GM12873 (cell line): Measurements from ENCODE around the gene MGAT4C.

Source experiments
- TF ChIP-seq, protein P1 (sequence below): IDR thresholded peaks from 2 replicates; pipeline ENCODE4 v1.5.1; 2012; ENCODE audit warnings: low read depth, mild to moderate bottlenecking, moderate library complexity, low read length, control low read depth; ENCODE audit not compliant: insufficient read depth; ENCODE audit errors: missing control alignments

MGAT4C gene

DNA sequence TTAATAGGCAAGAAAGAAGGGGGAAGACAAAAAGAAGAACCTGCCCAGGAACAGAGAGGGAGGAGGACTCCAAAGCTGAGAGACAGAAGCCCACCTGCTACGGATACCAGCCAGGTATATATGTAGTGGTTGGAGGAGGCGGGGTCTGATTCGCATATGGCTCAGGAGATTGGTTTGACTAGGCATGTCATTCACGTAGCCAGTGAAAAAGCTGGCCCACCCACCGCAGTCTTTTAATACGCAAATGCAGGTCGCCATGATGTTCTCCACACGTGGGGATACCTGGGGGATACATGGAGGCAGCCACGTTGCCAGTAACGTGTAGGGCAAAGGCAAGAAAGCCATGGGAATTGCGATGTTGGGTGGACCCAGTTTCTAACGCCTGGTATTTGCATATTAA, 308.9 kb downstream of the MGAT4C start:
- TF ChIP-seq, protein P1, sequence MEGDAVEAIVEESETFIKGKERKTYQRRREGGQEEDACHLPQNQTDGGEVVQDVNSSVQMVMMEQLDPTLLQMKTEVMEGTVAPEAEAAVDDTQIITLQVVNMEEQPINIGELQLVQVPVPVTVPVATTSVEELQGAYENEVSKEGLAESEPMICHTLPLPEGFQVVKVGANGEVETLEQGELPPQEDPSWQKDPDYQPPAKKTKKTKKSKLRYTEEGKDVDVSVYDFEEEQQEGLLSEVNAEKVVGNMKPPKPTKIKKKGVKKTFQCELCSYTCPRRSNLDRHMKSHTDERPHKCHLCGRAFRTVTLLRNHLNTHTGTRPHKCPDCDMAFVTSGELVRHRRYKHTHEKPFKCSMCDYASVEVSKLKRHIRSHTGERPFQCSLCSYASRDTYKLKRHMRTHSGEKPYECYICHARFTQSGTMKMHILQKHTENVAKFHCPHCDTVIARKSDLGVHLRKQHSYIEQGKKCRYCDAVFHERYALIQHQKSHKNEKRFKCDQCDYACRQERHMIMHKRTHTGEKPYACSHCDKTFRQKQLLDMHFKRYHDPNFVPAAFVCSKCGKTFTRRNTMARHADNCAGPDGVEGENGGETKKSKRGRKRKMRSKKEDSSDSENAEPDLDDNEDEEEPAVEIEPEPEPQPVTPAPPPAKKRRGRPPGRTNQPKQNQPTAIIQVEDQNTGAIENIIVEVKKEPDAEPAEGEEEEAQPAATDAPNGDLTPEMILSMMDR = no peak

DNA sequence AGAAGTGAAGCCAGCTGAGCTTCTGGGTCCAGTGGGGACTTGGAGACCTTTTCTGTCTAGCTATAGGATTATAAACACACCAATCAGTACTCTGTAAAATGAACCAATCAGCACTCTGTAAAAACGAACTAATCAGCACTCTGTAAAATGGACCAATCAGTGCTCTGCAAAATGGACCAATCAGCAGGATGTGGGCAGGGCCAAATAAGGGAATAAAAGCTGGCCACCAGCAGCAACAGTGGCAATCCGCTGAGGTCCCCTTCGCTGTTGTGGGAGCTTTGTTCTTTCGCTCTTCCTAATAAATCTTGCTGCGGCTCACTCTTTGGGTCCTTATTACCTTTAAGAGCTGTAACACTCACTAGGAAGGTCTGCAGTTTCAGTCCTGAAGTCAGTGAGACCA, 309.8 kb downstream of the MGAT4C start:
- TF ChIP-seq, protein P1 = no peak

DNA sequence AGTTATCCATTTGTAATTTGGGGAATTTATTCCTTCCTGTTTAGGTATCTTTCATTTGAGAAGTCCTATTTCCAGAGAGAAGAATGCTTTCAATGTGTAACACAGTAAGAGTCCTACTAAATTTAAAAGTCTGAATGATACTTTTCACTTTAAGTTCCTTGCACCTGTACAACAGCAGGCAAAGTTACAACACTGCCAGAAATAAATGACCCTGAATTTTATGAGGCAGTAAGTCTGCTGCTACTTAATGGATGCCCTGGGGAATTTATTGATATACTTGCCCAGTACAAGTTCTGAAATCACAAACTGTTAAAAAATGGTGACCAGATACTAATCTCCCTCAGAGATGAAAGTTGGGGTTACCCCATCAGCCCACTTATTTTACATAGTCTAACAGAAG, 329.0 kb downstream of the MGAT4C start:
- TF ChIP-seq, protein P1 = no peak

DNA sequence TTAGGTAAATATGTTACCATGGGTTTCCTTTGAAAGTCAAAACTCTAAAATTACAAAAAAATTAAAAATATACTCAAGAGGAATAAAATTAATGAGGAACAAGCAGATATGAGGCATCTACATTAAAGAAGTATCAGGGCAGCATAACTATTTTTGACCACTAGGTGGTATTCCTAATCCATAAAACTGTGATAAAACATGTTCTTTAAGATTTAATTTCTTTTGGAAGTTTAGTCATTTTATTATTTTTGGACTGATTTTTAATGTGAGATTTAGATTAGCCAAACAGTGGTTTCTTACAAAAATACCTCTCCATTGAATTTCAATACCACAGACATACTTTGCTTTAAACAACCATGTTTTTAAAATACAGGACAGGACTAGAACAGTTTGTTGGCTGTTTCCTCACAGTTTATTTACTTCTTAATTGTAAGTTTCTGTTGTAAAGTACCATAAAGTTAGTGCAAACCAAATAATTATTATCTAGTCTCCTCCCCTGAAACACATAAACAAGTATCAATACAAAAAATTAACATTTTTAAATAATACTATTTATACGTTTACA, 332.3 kb downstream of the MGAT4C start:
- TF ChIP-seq, protein P1 = peak; percentile 48

DNA sequence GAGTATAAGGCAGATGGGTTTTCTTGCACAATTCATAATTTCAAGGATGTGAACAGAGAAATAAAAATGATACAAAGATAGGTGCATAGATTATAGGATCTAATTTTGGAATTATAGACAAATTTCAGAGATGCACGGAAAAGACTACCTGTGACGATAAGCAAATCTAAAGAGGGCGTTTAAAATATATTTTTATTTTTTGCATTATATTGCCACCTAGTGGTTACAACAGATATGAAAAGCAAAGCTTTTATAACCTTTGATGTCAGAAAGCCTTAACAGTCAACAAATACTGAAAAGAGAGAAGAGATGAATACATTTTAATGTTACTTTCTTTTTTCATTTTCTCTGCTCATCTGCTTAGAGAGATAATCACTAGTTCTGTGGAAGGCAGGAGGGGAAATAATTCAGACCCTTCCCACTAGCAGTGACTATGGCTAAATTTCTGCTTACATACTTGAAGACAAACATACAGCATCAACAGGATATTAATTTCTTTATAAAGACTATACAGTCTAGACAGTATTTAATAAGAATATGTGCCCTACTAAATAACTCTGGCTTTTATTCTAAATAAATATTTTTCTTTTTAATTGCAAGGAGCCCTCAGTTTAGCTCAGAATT, 335.8 kb downstream of the MGAT4C start:
- TF ChIP-seq, protein P1 = peak; percentile 29
